COLO668 (cell line): Measurements from ENCODE around the gene ALKBH3.

Source experiments
- DNase-seq: peaks from one replicate; lab custom pipeline; 2025; ENCODE audit not compliant: unreplicated experiment; lab: John Stamatoyannopoulos, UW

Gene ALKBH3

DNA sequence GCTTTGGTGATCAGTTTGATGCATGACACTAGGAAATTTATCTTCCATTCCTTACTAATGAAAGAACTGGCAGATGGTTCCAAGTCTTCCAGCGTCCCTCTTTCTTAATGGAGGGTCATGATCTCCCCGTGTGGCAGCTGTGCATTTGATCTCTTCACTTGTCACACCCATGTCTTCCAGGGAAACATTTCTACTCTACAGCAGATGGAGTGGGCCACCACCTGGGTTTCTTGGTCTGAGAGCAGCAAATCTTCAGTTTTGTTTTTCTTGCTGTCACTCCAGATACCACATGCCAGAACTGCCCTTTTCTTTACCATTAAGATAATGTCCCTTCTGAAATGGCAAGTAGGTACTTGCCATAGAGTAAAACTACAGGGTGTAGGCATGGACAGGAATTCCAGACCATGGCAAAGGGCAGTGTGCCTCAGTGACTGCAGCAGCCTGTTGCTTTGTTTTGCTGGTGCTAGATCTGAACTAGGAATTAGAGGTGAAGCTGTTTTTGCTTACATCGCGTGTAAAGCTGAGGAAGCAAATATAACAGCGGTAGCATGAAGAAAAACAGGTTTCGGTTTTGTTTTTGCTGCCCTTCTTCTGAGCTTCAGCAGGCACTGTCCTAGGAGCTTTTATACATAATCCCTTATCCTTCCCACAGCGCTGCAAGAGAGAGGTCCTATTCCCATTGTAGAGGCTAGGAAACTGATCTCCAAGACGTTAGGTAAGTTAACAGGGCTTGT lies 41.1 kb downstream of the ALKBH3 start:
- DNase-seq, result no peak

GRCh38 chr11:43922295-43922648 lies 41.6 kb downstream of the ALKBH3 start:
- DNase-seq, result no peak

- no peak for DNase-seq
Measured at GRCh38 chr11:43922744-43923405, 42.2 kb downstream of the ALKBH3 start.

DNA sequence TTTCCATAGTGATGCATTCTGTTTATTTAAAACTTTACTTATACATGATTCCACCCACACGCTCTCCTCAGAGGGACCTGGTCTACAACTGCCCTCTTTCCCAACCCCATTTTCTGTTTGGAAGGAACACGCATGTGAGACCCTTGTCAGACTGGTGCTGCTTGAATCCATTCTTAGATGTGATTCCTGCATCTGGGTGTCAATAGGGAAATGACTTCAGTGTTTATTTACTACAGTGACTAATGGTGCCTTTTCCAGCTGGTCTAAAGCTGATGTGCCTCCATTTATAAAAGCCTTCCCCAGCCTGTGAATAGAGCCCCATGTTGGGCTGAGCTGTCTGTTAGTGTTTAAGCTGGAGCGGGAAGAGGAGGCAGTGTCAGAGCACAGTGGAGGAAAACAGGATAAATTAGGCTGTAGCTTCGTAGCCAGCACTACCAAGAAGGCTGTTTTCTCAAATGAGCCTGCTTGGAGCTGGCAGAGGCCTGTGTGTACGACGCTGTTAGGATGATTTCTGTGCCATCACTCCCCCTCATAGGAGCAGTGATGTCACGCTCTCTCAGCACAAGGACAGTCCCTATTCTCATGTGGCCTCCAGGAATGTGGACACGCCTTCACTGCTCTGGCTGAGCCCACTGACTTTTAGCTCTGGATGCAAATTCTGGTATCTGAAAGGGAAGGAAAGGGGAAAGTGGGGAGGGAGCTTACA lies 42.9 kb downstream of the ALKBH3 start:
- DNase-seq, result no peak

- no peak for DNase-seq
Measured at GRCh38 chr11:43924112-43924855, 43.7 kb downstream of the ALKBH3 start.

- DNase-seq, result no peak
Measured at GRCh38 chr11:43925063-43925931, 44.7 kb downstream of the ALKBH3 start.

- no peak for DNase-seq
Measured at GRCh38 chr11:43925932-43926505, 45.4 kb downstream of the ALKBH3 start.

DNA sequence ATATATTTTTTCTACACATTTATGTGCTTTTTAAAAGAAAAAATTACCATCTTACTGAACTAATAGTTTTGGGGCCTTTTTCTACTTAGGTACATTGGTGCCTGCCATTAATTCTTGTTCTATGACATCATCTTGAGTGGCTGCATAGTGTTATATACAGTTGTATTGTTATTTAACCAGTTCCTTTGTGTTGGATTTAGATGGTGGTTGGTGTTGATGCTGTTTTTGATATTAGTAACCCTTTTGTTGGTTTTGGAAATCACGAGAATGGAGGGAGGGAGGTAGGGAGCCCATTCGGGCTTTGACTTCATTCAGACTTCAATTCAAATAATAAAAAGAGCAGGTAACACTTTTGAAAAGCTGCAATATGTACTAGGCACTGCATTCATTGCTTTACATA lies 46.4 kb downstream of the ALKBH3 start:
- no peak for DNase-seq

- no peak for DNase-seq
Measured at GRCh38 chr11:43927925-43928707, 47.5 kb downstream of the ALKBH3 start.

DNA sequence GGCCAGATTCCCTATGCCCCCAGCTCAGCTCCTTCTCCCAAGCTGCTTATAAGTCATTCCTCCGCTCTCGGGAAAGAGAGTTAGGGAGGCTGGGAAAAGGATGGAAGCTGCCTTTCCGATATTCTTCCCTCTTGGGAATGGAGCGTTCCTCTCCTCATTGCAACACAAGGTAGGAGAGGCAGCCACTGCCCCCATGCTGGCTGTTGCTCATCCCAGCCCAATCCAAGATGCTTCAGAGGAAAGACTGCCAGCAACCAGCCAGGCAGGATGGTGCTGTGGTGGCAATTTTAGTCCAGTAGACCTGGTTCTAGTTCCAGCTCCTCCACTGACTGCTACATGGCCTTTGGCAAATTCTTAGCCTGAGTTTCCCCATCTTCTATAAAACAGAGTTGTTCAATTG lies 48.1 kb downstream of the ALKBH3 start:
- DNase-seq, result no peak

GRCh38 chr11:43930868-43931716 lies 50.5 kb downstream of the ALKBH3 start:
- DNase-seq, result no peak

GRCh38 chr11:43931717-43932039 lies 51.0 kb downstream of the ALKBH3 start:
- DNase-seq, result no peak

DNA sequence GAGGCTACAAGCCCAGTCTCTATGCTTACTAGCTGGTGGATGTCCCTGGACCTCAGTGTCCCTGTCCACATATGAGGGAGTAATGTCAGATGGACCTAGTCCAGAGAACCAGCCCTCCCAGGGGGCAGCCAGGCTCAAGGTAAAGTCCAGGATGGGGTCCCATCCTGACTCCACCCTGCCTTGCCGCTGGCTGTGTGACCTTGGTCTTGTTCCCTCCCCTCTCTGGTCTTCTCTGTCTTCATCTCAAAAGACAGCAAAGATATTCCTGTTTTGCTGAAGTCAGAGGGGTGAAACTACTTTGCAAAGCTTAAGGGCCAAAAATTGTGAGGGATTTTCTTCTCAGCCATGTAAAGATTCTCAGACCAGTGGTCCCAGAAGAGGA lies 52.6 kb downstream of the ALKBH3 start:
- no peak for DNase-seq

DNA sequence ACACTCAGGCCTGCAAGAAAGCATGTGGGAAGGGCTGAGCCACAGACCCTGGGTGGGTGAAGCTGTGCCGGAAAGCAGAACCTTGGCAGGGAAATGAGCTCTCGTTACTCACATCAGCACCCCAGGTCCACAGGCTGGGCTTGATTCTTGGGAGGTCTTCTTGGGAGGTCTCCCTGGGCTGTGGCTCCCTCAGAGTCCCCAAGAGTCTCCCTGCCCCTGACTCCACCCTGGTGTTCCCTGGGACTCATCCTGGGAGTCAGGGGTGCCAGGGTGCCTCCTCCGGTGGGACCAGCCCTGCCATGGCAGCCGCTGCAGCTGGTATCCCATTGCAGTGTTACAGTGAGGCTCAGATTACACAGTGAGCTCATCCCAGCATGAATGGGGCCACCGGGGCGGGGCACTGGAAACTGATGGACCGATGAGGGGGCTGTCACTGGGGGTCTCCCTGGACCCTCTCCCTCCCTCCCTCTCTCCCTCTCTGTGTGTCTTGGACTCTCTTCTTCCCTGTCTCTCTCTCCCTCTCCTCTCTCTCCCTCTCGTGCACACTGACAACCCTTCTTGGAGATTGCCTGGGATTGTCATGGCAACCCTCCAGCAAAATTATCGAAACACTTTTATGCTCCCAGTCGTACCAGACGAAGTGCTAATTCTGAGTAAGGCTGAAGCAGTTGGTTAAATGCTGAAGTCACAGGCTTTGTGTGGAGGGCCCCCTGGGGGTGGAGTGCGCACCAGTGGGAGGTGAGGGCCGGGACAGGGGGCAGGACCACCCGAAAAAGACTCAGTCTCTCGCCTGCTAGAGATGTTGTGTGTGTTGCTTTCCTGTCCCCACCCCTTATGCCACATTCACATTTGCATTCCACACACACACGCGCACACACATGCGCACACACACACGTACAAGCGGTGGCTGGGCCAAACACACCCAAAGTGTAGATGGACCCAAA lies 53.2 kb downstream of the ALKBH3 start:
- DNase-seq, result peak; percentile 40

DNA sequence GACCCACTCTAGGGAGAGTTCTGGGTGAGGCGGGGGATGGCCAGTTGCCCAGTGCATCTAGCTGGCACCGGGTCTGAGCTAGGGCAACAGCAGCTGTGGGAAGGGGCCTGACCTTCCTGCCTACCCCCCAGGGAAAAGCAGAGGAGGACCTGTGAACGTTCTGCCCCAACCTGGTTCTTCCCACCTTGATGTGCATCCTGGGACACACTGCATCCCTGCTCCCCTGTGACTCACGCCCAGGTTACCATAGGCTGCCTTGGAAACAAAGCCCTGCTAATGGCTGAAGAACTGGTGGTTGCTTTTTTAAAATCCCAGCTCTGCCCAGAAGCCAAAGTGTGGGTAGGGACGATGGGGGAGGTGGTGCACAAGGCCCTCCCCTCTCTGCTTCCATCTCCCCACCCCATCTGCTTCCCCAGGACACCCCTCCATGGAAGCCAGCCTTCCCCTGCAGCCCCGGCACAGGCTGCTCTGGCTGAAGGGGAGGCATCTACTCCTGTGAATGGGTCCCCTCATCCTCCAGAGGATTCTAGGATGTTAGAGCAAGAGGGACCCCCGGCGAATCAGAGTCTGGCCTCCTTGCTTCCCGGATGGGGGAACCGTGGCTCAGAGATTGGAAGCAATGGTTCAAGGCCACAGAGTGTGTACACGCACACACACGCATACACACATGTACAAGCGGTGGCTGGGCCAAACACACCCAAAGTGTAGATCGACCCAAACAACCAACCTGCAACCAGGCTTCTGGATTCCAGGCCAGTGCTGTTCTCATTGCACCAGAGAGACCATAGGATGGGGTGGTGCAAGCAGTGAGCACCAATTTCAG lies 54.2 kb downstream of the ALKBH3 start:
- no peak for DNase-seq

DNA sequence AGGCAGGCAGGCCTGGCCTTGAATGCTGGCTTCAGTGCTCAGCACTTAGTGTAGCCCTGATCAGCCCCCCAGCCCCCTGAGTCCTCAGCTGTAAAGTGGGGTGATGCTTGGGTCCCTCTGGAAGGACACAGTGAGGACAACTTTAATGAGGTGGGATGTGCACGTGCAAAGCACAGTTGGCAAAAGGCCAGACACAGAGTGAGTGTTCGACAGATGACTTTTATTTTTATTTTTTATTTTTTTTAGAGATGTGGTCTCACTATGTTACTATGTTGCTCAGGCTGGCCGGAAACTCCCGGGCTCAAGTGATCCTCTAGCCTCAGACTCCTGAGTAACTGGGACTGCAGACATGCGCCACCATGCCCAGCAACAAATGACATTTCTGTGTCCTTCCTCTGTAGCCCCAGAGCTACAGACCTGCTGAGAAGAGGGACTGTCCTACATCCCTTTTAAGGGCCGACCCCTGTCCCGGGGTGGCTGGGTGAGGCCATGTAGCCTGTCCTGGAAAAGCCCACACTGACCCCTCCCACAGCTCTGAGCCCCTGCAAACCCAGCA lies 54.9 kb downstream of the ALKBH3 start:
- DNase-seq, result no peak
